Right lung (tissue), 5 donors: ENCODE data around the gene TTF2. TPM values are rescaled to one million over a fixed set of nuclear protein-coding genes. Genes with fewer than 3 reads are reported as not detected.
"Not testable (repeated sequence)": the region's sequence is repeated elsewhere in the genome, so short reads cannot be mapped to it uniquely, and the experiment has no call there.

Experiments used
- DNase-seq, 2 donors: peaks; one replicate each; pipeline ENCODE4 v3.0.0-alpha.2; 2013
- polyA plus RNA-seq, 5 donors: library from polyadenylated mRNA; unstranded; fragments of 120-200 nt; gene quantifications; one replicate each; pipeline versions ENCODE4 v1.2.1 to v1.2.3, GENCODE V29; 2013; ENCODE audit warnings: inconsistent platforms in 1 of 5, low replicate concordance in 1 of 5; ENCODE audit not compliant: insufficient read length in 5 of 5, insufficient read depth in 1 of 5

TTF2 gene
- polyA plus RNA-seq, 5 donors = 15.2 to 32.7 (median 26.0) TPM

DNA sequence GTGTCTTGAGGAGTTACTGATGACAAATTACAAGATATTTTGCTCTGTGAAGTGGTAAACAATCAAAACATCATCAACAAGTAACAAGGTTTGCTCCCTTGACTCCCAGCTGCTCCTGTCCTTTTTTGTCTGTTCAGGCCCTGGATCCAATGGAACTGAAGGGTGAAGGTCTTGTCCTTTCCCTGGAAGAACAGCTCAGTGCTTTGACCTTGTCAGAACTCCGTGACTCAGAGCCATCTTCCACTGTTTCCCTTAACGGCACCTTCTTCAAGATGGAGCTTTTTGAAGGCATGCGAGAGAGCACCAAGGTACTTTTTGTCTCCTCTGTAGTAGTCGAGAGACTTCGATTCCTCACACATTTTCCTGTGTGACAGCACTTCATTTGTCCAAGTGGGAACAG lies 32.5 kb downstream of the TTF2 start:
- DNase-seq = no peak

- DNase-seq = peak; percentile 9 to 21
These were observed 33.0 kb downstream of the TTF2 start for GRCh38 chr1:117093091-117093534.

DNA sequence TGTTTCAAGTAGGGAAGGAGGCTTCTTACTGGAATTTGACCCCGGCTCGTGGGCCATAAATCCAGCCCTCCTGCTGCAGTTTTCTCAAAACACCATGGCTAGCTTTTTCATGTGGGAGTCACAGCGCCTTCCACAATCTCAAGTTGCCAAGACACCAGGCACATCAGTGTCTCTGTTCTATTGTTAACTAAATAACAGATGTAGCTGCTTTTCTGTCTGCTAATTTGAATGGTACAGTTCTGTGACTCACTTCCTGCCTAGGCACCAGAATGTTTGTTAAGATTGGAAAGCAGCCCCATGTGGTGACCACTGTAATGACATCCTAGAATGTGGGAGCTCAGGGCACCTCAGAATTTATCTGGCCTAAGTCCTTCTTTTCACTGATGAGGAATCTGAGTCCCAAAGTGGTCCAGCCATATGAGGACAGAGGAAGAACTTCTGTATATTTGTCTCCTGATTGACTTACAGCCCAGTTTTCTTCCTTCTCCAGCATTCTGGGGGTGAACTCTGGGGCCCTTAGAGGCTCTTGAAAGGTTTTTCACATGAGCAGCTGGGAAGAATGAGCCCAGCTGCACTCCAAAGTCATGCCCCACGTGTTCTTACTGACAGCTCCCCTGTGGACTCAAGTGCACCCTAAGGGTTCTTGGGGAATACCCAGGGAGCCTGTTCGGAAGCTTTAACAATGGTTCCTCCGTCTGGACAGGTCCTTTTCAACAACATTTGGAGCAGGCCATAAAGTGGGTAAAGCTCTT lies 33.9 kb downstream of the TTF2 start:
- DNase-seq = no peak

GRCh38 chr1:117094841-117095604 lies 34.9 kb downstream of the TTF2 start:
- DNase-seq = no peak

DNA sequence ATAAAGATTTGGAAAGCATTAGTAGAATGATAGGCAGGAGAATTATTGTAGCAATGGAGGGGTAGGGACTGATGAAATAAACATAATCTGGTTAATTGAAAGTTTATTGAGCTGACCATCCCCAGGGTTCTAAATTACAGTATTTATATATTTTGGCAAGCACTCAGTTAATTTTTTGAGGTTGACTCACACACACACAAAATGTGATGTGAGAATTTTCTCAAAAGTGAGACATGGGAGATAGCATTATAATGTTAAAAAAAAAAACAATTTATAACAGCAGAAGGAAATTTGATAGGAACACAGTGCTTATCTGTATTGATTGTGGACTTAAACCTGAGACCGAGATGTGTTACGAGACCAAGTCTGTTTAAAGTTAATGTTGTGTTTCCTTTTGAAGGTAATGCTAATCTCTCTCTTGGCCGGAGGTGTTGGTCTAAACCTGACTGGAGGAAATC lies 36.9 kb downstream of the TTF2 start:
- no peak for DNase-seq

DNA sequence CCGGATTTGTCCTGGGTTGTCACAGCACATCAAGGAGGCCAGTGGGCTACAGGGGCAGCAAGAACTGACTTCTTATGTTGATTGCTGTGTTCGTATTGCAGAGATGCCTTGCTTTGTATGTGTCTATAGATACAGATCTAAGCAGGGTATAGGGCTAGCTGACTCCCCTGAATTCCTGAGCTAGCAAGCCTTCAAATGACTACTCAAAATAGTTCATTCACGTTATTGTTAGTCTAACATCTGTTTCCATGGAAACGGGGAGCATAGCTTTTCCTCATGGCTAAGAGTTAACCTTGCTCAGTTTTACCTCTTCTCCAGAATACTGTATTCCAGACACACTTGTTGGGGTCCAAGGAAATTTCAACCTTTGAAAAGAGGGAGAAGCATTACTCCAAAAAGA lies 37.3 kb downstream of the TTF2 start:
- DNase-seq = no peak

- no peak for DNase-seq
These were observed 38.3 kb downstream of the TTF2 start for GRCh38 chr1:117098287-117098890.

- no peak for DNase-seq
These were observed 41.2 kb downstream of the TTF2 start for GRCh38 chr1:117101334-117101733.

- DNase-seq = not testable (repeated sequence)
These were observed 41.7 kb downstream of the TTF2 start for GRCh38 chr1:117101858-117102257.

DNA sequence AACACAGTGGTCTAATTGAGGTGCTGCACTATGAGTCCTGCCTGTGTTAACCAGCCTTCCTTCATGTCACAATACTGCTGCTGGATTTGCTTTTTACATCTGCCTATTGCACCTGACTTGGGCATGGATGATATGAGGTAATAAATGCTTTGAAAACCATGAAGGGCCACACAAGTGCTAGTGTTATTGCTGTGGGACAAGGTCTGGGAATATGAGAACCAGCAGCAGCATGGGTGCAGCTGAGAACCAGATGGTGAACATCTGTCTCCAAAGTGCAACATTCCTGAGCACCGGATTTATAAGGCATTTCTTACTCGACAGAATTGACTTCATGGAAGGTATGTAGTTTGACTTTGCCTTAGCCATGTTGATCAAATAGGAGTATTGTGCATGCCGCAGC lies 44.9 kb downstream of the TTF2 start:
- no peak for DNase-seq

DNA sequence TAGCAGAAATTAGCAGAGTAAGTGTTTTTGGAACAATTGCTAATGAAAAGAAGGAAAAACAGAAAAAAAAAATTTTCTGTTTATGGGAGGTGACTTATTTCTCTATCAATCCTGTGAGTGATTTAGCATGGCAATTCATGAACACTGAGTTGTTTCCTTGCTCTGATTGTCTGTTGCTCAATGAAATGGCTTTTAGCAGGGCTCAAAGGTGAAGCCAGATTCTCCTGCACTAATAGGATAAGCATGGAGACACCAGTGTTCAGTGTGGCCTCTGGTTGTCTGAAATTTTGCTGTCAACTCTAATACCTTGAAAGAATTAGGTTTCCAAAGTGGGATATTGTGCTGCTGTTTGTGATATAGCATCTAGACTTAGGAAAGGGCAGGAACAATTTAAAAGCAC lies 45.6 kb downstream of the TTF2 start:
- DNase-seq = no peak

GRCh38 chr1:117106478-117106877 lies 46.4 kb downstream of the TTF2 start:
- no peak for DNase-seq

- no peak for DNase-seq
These were observed 47.2 kb downstream of the TTF2 start for GRCh38 chr1:117107364-117107763.

- DNase-seq = no peak
These were observed 50.6 kb downstream of the TTF2 start for GRCh38 chr1:117110774-117111173.

- DNase-seq = no peak
These were observed 52.1 kb downstream of the TTF2 start for GRCh38 chr1:117112047-117112717.

GRCh38 chr1:117113199-117113598 lies 53.1 kb downstream of the TTF2 start:
- DNase-seq = no peak

- no peak for DNase-seq
These were observed 54.8 kb downstream of the TTF2 start for GRCh38 chr1:117114877-117115276.

DNA sequence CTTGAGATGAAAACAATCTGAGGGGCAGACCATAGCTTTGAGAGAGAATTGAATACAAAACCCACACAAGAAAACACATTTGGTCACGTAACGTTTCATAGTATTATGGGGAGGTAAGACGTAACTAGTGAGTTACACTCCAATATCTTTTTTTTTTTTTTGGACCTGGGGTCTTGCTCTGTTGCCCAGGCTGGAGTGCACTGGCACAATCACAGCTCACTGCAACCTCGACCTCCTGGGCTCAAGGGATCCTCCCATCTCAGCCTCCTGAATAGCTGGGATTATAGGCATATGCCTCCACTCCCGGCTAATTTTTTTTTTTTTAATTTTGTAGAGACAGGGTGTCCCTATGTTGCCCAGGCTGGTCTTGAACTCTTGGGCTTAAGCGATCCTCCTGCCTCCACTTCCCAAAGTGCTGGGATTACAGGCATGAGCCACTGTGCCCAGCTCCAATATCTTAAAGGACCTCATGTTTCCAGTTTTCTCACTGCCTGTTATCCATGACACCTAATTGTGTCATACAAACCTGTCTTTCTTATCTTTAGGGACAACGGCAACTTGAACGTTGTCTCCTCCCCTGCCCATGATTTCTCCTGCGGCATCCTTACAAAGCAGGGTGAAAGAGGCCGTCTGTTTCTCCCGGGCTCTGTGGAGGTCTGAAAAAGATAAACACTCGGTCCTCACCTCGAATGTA lies 56.1 kb downstream of the TTF2 start:
- DNase-seq = no peak

DNA sequence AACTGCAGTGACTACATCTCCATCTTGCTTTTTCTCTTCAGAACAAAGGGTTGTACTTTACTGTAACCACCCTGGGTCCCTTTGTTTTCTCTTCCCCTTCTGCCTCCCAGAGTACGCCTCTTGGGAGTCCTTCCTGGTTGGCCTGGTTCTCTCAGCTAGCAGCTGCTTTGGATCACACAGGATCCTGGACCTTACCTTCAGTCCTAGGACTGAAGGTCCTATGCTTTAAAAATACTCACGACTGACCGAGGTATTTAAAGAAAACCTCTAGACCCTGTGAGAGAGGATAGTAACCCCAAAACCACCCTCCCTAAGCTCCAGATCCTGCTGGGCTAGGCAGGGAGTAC lies 56.6 kb downstream of the TTF2 start:
- DNase-seq = no peak

DNA sequence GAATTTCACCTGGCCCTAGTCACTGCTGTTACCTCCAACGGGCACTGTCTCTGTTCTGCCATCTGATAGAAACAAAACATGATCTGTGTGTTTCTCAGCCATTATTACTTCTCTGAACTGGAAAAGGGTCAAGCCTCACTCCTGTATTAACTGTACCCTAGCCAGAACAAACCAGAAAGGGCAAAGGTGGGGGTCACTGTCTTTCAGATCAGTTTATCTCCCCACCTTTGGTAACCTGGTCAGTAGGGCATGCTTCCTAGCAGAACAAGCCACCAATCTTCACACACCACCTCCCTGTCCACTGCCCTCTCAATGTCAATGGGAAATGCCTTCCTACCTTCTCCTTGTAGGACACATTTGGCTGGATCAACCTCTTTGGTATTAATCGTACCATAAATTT lies 57.6 kb downstream of the TTF2 start:
- DNase-seq = no peak

- no peak for DNase-seq
These were observed 58.0 kb downstream of the TTF2 start for GRCh38 chr1:117118137-117118536.

DNA sequence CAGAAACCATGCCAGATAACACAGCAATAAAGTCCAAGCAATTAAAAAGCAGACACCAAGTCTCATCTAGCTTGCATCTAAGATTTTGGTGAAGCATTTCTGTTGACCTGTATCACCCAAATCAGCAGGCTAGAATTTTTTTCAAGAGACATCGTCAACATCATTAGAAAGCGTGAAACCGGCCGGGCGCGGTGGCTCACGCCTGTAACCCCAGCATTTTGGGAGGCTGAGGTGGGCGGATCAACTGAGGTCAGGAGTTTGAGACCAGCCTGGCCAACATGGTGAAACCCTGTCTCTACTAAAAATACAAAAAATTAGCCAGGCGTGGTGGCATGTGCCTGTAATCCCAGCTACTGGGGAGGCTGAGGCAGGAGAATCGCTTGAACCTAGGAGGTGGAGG lies 59.0 kb downstream of the TTF2 start:
- DNase-seq = not testable (repeated sequence)
